Sigmoid colon (tissue), 7 donors: ENCODE measurements around the gene TNFRSF14. TPM values are rescaled to one million over a fixed set of nuclear protein-coding genes. Genes with fewer than 3 reads are reported as not detected.

Experiments
- DNase-seq: peaks from one replicate; pipeline ENCODE4 v3.0.0-alpha.2; 2019
- H3K27ac ChIP-seq, 4 donors: fragments of 200-600 bp; sonication (generic); one replicate each; pipeline ENCODE4 v1.5.1; 2016 to 2019; ENCODE audit warnings: mild to moderate bottlenecking in 1 of 4
- H3K27me3 ChIP-seq, 3 donors: fragments of 200-600 bp; sonication (generic); one replicate each; pipeline ENCODE4 v1.5.1; 2019; ENCODE audit warnings: mild to moderate bottlenecking in 1 of 3
- H3K36me3 ChIP-seq, 4 donors: fragments of 200-600 bp; sonication (generic); one replicate each; pipeline ENCODE4 v1.5.1; 2016 to 2019
- H3K4me1 ChIP-seq, 4 donors: fragments of 200-600 bp; sonication (generic); one replicate each; pipeline ENCODE4 v1.5.1; 2017 to 2019
- H3K4me3 ChIP-seq, 4 donors: fragments of 200-600 bp; sonication (generic); one replicate each; pipeline ENCODE4 v1.5.1; 2017 to 2019; ENCODE audit warnings: mild to moderate bottlenecking in 2 of 4, moderate library complexity in 1 of 4
- H3K9me3 ChIP-seq, 4 donors: fragments of 200-600 bp in 3 of 4; sonication (generic) in 3 of 4; one replicate each; pipeline versions ENCODE4 v1.5.1 to v1.6.1; 2013 to 2019
- EP300 ChIP-seq, 4 donors: sonication (generic); formaldehyde crosslinking; IDR thresholded peaks; one replicate each; pipeline ENCODE4 v1.6.1; 2017; ENCODE audit warnings: antibody characterized with exemption in 4 of 4
- POLR2A ChIP-seq, 2 donors: fragments of 450-650 bp; IDR thresholded peaks; one replicate each; pipeline ENCODE4 v1.6.1; 2016; ENCODE audit warnings: antibody characterized with exemption in 2 of 2, mild to moderate bottlenecking in 2 of 2, moderate library complexity in 2 of 2
- POLR2AphosphoS5 ChIP-seq, 4 donors: sonication (generic); formaldehyde crosslinking; IDR thresholded peaks; one replicate each; pipeline ENCODE4 v1.6.1; 2017; ENCODE audit warnings: antibody characterized with exemption in 4 of 4
- WGBS, 2 donors: extraction: QIAGEN DNeasy Blood & Tissue Kit; methylation state at CpG; one replicate each; pipeline ENCODE4 v1.1.7; 2013; 5-methylcytosine and 5-hydroxymethylcytosine counted together
- intact Hi-C: fragments of 100-400 bp; cut with DNase I; formaldehyde crosslinking; loops from one replicate; pipeline ENCODE4 v1.15.1; 2023
- polyA plus RNA-seq, 3 donors: library from polyadenylated mRNA; stranded (reverse); fragments of 200-250 nt; gene quantifications; one replicate each; pipeline ENCODE4 v1.2.3, GENCODE V29; 2013
- total RNA-seq, 4 donors: library from RNA; depleted of rRNA; stranded (reverse); fragments of >200 nt; gene quantifications; one replicate each; pipeline ENCODE4 v1.1.0, GENCODE V29; 2016
- TF ChIP-seq, protein P1 (sequence below), 4 experiments: fragments of 450-650 bp in 3 of 4; fragments of 200-600 bp in 1 of 4; IDR thresholded peaks; one replicate each; pipeline ENCODE4 v1.5.1; 2016 to 2019; ENCODE audit warnings: antibody characterized with exemption in 4 of 4, mild to moderate bottlenecking in 3 of 4, moderate library complexity in 2 of 4
- donor health status: healthy with polysubstance abuse.
- donor health status: Bipolar disorder and iron deficiency.
- donor health status: healthy.

TNFRSF14 gene
- total and polyA plus RNA-seq, 7 donors, result 37.5 to 185 (median 64.5) TPM

DNA sequence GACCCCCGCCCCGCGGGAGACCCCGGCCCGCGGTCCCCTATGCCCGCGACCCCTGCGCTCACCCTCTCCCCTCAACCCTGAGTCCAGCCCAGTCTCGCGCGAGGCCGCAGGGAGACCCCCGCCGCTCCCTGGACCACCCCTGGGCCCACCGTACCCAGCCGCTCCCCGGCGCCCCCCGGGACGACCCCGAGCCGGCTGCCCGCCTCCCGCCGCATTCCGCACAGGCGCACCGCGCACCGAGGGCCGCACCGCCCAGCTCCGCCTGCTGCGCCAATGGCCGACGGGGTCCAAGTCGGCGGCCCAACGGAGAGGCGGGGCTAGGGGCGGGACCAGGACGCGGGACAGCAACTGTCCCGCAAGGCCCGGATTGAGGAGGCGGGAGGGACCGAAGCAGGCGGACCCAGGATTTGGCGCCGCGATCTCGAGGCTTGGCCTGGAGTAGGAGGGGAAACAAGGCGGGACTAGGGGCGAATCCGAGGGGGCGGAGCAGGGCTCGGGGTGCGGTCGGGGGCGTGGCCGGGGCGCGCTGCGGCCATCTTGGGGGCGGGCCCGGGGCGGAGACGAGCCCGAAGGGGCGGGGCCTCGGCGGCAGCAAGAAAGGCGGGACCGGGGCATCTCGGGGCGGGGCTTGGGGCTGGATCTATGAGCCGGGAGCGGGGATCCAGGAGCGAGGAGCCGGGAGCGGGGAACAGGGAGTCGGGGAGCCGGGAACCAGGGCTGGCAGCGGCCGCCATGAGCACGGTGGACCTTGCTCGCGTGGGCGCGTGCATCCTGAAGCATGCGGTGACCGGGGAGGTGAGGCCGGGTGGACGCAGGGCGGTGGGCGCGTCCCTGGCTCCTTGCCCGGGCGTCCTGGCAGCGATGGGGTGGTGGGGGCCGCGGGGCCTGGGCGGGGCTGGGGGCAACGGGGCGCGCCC, 30.2 kb downstream of the TNFRSF14 start, which contains the start of gene PRXL2B:
Gene PRXL2B, plus strand, starts transcription at position 624 of the 917 bp plus-strand sequence. Its CDS starts 109 bp downstream, at position 733.
- H3K27ac ChIP-seq, result peak within 1 kb of the TSS; percentile 99 to 100 (median 100)
- WGBS, 2 donors, result 1% methylated on average over 107 of the region's 107 CpGs
- intact Hi-C loops, result loop anchor here (1.0 to 5.0 kb wide), 4 partner anchors 39 to 389 kb away; partner anchors contain the start of gene PANK4

DNA sequence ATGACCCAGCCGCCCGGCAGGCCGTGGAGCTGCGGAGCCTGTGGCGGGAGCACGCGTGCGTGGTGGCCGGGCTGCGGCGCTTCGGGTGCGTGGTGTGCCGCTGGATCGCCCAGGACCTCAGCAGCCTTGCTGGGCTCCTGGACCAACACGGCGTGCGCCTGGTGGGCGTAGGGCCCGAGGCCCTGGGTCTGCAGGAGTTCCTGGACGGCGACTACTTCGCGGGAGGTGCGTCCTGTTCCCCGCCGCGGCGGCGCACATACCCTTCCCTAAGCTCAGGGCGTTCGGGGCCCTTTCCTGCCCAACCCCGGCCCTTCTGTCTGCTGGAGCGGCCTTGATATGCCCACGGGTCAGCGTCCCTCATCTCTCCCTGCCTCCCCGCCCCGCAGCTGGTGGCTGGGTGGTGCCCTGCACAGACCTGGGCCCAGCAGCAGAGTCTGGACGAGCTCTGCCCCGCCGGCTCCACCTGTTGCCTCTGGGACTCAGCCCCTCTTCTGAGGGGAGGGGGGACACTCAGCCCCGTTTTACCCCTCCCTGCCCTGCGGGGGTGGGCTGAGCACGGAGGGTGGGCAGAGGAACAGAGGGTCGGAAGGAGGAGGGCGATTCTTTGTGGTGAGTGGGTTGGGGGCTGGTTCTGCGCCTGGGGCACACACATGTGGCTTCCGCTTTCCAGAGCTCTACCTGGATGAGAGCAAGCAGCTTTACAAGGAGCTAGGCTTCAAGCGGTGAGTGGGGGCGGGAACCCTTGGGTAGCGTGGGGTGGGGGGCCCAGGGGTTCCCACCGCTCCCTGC, 31.1 kb downstream of the TNFRSF14 start:
- intact Hi-C loops, result loop anchor here (1.0 to 5.0 kb wide), 3 partner anchors 40 to 390 kb away; partner anchors contain the start of gene PANK4
- 3 to 8% methylated on average over 52 of the region's 52 CpGs for WGBS, 2 donors
- H3K4me1 ChIP-seq, result peaks cover 0 to 40% (median 33%) of the 10 kb centered on the region in 4 donors

More for the DNA sequence above, 30.2 kb downstream of the TNFRSF14 start, which contains the start of gene PRXL2B:
- peaks cover 0 to 7% (median 0%) of the 10 kb centered on the region in 4 donors for H3K36me3 ChIP-seq
- H3K4me3 ChIP-seq, result peak within 1 kb of the TSS; percentile 91 to 96 (median 94)
- peak; percentile 100 for DNase-seq
- TF ChIP-seq POLR2A (IDR thresholded peaks at IDR 0.05), result peak in 1 of 2 donors; percentile 50
- TF ChIP-seq, protein P1, sequence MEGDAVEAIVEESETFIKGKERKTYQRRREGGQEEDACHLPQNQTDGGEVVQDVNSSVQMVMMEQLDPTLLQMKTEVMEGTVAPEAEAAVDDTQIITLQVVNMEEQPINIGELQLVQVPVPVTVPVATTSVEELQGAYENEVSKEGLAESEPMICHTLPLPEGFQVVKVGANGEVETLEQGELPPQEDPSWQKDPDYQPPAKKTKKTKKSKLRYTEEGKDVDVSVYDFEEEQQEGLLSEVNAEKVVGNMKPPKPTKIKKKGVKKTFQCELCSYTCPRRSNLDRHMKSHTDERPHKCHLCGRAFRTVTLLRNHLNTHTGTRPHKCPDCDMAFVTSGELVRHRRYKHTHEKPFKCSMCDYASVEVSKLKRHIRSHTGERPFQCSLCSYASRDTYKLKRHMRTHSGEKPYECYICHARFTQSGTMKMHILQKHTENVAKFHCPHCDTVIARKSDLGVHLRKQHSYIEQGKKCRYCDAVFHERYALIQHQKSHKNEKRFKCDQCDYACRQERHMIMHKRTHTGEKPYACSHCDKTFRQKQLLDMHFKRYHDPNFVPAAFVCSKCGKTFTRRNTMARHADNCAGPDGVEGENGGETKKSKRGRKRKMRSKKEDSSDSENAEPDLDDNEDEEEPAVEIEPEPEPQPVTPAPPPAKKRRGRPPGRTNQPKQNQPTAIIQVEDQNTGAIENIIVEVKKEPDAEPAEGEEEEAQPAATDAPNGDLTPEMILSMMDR (IDR thresholded peaks at IDR 0.05), result no peak
- TF ChIP-seq EP300 (IDR thresholded peaks at IDR 0.05), result no peak
- peak; percentile 86 to 95 (median 92) for TF ChIP-seq POLR2AphosphoS5 (IDR thresholded peaks at IDR 0.05)
- H3K27me3 ChIP-seq, result no peaks in the 10 kb centered on the region
- H3K4me1 ChIP-seq, result peaks cover 0 to 40% (median 33%) of the 10 kb centered on the region in 4 donors
- H3K9me3 ChIP-seq, result no peaks in the 10 kb centered on the region

DNA sequence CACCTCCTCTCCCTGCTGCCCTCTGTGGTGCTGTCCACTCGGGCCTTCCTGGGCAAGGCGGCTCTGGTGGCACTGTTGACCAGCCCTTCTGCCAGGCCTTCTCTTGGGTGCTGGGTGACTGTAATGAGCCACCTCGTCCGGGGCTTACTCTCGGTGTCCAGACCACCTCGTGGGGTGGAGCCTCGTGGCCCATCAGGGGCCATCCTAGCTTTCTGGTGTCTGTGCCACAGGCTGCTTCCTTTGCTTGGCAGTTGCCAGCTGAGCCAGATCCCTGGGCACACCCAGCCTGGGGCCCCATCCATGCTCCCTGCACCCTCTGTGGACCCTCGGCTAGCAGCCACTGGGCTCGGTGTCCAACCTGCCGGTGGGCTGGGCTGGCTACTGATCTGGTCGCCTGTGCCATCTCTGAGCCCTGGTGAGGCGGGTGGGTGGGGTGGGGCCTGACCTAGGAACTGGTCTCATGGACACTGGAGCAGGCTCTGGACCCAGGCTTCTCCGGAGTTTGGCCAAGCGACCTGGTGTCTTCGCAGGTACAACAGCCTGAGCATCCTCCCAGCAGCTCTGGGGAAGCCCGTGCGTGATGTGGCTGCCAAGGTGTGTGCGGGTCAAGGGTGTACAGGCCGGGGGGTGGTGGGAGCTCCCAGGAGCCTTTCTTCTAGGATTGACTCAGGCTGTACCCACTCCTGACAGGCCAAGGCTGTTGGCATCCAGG, 31.8 kb downstream of the TNFRSF14 start:
- DNase-seq, result no peak
- peak overlapping the region in 3 of 4 donors; percentile 91 to 96 (median 95) for H3K4me3 ChIP-seq
- H3K36me3 ChIP-seq, result peaks cover 0 to 7% (median 0%) of the 10 kb centered on the region in 4 donors
- TF ChIP-seq EP300 (IDR thresholded peaks at IDR 0.05), result no peak
- TF ChIP-seq POLR2AphosphoS5 (IDR thresholded peaks at IDR 0.05), result no peak
- no peak for TF ChIP-seq POLR2A (IDR thresholded peaks at IDR 0.05)
- TF ChIP-seq, protein P1 (IDR thresholded peaks at IDR 0.05), result no peak
- peaks cover 0 to 40% (median 33%) of the 10 kb centered on the region in 4 donors for H3K4me1 ChIP-seq
- WGBS, 2 donors, result 47 to 80% methylated on average over 19 of the region's 19 CpGs
- H3K27ac ChIP-seq, result peak overlapping the region in 1 of 4 donors; percentile 100
- intact Hi-C loops, result loop anchor here (1.0 to 5.0 kb wide), 3 partner anchors 41 to 391 kb away; partner anchors contain the start of gene PANK4
- no peaks in the 10 kb centered on the region for H3K9me3 ChIP-seq
- H3K27me3 ChIP-seq, result peaks cover 0 to 3% (median 2%) of the 10 kb centered on the region in 3 donors

More for the DNA sequence above, 31.1 kb downstream of the TNFRSF14 start:
- TF ChIP-seq EP300 (IDR thresholded peaks at IDR 0.05) (no peak), POLR2A (IDR thresholded peaks at IDR 0.05) (no peak), POLR2AphosphoS5 (IDR thresholded peaks at IDR 0.05) (no peak)
- TF ChIP-seq, protein P1 (IDR thresholded peaks at IDR 0.05), result no peak
- H3K4me3 ChIP-seq, result peak overlapping the region; percentile 91 to 96 (median 94)
- no peaks in the 10 kb centered on the region for H3K27me3 ChIP-seq
- no peaks in the 10 kb centered on the region for H3K9me3 ChIP-seq
- peak overlapping the region; percentile 99 to 100 (median 100) for H3K27ac ChIP-seq
- H3K36me3 ChIP-seq, result peaks cover 0 to 7% (median 0%) of the 10 kb centered on the region in 4 donors
- no peak for DNase-seq
